ENCODE measurements around the gene CLEC4G.

The CLEC4G gene

DNA sequence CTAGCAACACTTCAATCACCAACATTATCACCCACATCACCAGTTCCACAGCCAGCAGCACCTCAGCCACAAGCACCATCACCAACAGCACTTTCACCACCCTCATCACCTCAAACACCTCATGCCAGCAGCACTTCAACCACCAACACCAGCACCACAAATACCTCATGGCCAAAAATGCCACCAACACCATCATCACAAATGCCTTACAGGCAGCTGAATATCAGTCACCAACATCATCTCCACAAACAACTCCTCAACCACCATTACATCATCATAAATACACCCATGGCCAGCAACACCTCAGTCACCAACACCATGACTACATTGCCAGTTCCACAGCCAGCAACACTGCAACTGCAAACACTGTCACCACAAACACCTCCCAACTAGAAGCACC, 40.4 kb downstream of the CLEC4G start:
- DNase-seq, result no peak

DNA sequence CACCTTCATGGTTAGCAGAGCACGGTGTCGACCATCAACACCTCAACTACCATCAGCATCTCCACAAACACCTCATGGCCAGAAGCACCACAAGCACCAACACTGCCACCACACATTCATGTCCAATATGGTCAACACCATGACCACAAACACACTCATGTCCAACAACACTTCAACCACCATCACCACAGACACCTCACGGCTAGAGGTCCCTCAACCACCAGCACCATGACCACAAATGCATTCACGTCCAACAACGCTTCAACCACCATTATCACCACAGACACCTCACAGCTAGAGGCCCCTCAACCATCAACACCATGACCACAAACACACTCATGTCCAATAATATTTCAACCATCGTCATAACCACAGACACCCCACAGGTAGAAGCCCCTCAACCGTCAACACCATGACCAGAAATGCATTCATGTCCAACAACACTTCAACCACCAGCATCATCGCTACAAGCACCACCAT, 41.1 kb downstream of the CLEC4G start:
- DNase-seq, result no peak

DNA sequence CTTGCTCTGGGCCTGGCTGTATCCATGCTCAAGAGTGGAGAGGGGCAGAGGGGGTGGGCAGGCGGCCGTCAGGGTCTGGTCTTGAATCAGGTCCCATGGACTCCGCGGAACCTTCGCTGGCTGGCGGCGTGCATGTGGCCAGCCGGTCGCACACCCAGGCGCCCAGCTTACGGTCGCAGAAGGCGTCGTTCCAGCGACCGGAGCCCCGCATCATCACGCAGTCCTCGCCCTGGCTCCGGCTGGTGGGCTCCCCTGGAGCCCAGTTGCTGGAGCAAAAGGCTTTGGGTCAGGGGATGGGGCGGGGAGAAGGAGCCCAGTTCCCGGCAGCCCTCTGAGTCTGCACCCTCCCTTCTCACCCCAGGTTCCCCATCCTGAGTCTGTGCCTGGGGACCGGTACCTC, 42.7 kb downstream of the CLEC4G start:
- no peak for DNase-seq

DNA sequence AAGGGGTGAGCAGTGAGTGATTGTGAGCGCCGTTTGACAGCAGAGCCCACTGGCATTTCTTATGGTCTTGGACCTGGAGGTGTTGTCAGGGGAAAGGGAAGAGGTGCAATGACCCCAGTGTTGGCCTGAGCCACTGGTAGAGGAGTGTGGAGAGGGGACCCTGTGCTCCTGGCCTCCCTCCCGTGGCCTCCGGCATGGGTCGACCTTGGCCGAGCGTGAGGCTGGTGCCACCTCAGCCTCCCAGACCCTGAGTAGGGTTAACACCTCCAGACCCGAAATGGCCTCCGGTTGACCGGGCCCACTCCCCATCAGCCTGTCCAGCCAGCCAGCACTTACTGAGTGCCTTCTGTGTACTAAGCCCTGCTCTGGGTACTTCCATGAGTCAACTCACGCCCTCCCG, 44.7 kb downstream of the CLEC4G start:
- DNase-seq, result no peak

DNA sequence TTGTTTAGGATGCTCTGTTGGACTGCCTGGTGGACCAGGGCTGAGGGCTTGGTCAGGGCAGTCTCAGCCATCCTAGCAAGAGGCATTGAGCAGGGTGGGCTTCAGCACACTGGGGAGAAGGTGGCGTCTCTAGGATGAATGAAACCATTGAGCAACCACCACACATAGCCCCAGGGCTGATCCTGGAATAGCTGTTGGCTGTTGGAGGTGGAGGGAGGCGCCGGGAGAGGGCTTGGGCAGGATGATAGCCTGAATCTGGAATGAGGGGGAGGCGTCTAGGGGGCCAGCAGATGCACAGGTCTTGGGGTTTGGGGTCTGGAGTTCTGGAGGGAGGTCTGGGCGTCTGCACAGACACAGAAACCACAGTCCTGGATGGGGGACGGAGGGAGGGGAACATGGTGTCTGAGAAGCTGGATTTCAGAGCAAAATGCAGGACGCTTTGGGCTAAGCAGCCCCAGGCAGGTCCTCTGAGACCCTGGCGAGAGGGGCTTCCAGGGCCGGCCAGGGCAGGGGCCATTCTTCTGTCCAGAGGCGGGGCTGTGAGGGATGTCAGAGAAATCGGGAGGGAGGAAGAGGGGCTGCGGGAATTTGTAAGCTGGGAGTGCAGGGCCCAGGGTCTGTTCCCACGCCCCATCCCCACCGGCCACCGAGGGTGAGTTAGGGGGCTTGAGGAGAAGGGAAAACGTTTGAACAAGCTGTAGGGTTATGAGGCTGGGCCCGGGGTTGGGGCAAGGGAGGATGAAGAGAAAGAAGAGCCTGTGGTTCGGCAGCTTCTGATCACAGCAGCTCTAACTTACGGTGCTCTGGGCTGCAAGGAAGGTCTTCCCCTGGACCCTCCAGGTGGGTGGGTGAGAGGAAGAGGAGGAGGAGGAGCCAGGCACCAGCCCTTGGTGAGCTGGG, 46.1 kb downstream of the CLEC4G start:
- no peak for DNase-seq

DNA sequence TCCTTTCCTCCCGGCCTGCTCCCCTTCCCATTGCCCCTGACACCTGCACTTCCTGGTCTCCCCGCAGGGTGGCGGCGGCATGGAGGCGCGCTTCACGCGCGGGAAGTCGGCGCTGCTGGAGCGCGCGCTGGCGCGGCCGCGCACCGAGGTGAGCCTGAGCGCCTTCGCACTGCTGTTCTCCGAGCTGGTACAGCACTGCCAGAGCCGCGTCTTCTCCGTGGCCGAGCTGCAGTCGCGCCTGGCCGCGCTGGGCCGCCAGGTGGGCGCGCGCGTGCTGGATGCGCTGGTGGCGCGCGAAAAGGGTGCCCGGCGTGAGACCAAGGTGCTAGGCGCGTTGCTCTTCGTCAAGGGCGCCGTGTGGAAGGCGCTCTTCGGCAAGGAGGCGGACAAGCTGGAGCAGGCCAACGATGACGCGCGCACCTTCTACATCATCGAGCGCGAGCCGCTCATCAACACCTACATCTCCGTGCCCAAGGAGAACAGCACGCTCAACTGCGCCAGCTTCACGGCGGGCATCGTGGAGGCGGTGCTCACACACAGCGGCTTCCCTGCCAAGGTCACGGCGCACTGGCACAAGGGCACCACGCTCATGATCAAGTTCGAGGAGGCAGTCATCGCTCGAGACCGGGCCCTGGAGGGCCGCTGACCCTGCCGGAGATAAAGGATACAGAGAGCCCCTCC, 49.6 kb downstream of the CLEC4G start:
- DNase-seq, result no peak

DNA sequence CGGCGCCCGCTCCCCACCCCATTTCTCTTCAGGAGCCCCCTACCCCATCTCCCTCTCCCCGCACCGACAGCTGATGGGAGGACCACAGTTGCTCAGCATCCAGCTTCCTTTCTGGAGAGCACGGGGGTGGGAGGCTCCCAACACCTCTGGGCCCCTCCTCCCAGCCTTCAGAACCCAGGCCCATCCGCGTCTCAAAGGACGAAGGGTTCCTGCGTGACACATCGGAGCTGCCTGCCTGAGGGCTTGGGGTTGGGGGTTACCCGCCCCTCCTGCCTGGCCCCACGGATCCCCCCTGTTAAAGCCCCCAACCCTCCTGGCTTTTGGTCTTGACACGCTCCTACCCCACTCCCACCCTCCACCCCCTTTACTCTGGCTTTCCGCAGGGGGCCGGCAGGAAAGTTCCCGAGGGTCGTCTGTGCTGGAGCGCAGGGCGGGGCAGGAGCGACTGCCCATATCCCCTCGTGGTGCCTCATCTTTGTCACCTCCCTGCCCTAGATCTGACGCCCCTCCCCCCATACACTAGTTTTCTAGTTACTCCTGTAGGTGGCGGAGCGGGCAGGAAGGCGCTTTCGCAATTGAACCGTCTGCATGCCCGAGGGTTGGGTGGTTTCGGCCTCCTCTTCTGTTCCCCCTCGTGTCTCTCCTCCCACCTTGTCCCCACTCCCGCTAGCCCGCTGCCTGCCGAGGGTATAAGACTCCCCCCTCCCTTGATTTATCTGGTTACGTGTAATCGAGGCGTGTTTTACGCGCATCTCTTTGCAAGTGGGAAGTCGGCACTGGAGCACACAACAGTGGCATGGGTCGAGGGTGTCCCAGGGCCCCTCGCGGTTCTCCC, 50.4 kb downstream of the CLEC4G start:
- DNase-seq, result peak; percentile 34 to 39

DNA sequence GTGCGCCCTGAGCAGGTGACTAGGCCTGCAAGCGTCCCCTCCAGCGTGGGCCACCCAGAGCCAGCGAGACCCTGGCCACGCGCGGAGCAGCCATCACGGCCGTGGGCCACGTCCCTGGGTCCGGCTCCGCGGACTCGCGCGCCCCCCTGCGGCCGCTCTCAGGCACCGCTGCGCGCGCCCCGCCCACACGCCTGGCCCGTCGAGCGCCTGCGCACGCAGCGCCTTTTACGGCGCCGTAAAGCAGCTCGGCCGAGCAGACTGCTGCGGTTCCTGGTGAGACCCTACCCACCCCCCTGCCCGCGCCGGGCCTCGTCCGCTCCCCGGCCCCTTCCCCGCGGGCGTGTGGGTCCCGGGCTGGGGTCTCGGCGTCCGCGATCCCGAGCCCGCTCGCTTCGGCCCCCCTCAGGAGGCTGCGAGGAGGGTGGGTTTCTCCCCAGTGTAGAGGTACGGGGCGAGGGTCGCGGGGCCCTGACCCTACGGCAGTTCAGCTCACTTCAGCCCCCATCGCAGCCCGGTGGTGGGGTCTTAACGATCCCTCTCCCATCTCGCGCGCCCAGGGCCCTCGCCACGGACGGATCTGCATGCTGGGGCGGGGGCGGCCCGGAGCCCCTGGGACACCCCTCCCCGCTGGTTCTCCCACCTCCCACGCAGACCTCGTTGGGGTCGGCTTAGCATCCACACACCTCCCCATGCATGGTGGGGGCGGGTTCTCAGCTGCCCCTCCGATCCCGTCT, 51.1 kb downstream of the CLEC4G start, which contains the start of gene TRAPPC5:
TSS of gene TRAPPC5 (plus strand) at position 228 of the 734 bp plus-strand sequence. CDS start 1,421 bp downstream, outside the sequence.
- peak; percentile 49 to 88 for DNase-seq

DNA sequence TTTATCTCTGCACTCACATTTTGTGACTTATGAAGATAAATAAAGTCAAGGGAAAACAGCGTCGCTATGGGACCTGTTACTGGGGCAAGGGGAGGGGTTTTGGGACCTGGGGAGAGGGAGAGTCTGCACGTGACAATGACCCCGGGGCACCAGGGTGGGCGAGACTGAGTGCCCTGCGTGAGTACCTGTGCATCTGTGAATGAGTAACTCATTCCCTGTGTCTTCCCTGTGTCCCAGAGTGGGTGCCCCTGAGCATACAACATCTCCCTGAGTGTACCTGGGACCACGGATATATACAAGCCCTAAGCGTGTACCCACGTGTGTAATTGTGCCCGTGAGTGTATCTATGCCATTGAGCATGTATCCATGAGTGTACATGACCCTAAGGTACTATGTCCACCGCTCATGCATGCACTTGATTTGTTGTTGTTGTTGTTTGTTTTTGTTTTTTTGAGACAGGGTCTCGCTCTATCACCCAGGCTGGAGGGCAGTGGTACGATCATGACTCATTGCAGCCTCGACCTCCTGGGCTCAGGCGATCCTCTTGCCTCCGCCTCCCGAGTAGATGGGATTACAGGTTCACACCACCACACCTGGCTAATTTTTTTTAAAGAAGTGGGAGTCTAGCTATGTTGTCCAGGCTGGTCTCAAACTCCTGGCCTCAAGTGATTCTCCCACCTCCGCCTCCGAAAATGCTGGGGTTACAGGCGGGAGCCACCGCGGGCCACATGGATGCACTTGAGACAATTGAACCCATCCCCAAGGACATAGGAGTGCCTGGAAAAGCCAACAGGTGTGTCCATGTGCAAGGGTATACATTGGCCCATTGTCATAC, 51.9 kb downstream of the CLEC4G start:
- DNase-seq, result no peak

DNA sequence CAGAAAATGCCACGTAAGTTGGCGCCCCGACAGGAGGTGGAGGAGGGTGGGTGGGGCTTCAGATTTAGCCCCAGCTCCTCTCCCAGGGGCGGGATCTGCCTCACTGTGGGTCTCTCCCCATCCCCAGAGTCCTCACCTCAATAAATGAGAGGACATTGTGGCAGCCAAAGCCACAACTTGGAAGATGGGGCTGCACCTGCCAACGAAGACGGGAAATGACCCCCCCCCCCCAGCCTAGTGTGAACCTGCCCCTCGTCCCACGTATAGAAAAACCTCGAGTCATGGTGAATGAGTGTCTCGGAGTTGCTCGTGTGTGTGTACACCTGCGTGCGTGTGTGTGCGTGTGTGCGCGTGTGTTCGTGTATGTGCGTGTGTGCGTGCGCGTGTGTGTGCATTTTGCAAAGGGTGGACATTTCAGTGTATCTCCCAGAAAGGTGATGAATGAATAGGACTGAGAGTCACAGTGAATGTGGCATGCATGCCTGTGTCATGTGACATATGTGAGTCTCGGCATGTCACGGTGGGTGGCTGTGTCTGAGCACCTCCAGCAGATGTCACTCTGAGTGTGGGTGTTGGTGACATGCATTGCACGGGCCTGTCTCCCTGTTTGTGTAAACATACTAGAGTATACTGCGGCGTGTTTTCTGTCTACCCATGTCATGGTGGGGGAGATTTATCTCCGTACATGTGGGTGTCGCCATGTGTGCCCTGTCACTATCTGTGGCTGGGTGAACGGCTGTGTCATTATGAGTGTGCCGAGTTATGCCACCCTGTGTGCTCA, 52.7 kb downstream of the CLEC4G start:
- DNase-seq, result peak; percentile 66 to 89

Data from NCI-H524 (cell line).